Tibial nerve (tissue), 4 donors: ENCODE results near the gene RAB34. TPM values are rescaled to one million over a fixed set of nuclear protein-coding genes. Genes with fewer than 3 reads are reported as not detected.
A peak's percentile ranks its signal among the peaks of the same experiment; 100 is the strongest.

Source experiments
- DNase-seq, 2 donors: peaks; one replicate each; pipeline ENCODE4 v3.0.0-alpha.2; 2019; ENCODE audit warnings: low spot score in 2 of 2
- H3K27ac ChIP-seq, 4 donors: fragments of 200-600 bp; sonication (generic) in 3 of 4; one replicate each; pipeline ENCODE4 v1.5.1; 2017 to 2019; ENCODE audit warnings: mild to moderate bottlenecking in 1 of 4
- H3K27me3 ChIP-seq, 2 donors: fragments of 200-600 bp; sonication (generic) in 1 of 2; one replicate each; pipeline versions ENCODE4 v1.5.1 to v1.6.0; 2017 to 2019
- H3K36me3 ChIP-seq, 3 donors: fragments of 200-600 bp; sonication (generic); one replicate each; pipeline ENCODE4 v1.5.1; 2018 to 2019
- H3K4me1 ChIP-seq, 4 donors: fragments of 200-600 bp; sonication (generic) in 3 of 4; one replicate each; pipeline ENCODE4 v1.5.1; 2017 to 2019
- H3K4me3 ChIP-seq, 4 donors: fragments of 200-600 bp; sonication (generic) in 3 of 4; one replicate each; pipeline ENCODE4 v1.5.1; 2017 to 2019; ENCODE audit warnings: mild to moderate bottlenecking in 1 of 4, moderate library complexity in 1 of 4
- H3K9me3 ChIP-seq, 4 donors: fragments of 200-600 bp; sonication (generic) in 3 of 4; one replicate each; pipeline ENCODE4 v1.5.1; 2017 to 2019
- CTCF ChIP-seq, 5 experiments: fragments of 200-600 bp in 3 of 5; fragments of 450-650 bp in 2 of 5; sonication (generic) in 3 of 5; IDR thresholded peaks; one replicate each; pipeline ENCODE4 v1.5.1; 2016 to 2019; ENCODE audit warnings: antibody characterized with exemption in 5 of 5, mild to moderate bottlenecking in 3 of 5, moderate library complexity in 2 of 5
- EP300 ChIP-seq, 2 donors: sonication (generic); formaldehyde crosslinking; IDR thresholded peaks; one replicate each; pipeline ENCODE4 v1.6.1; 2017; ENCODE audit warnings: antibody characterized with exemption in 2 of 2, mild to moderate bottlenecking in 1 of 2
- POLR2A ChIP-seq, 2 donors: fragments of 450-650 bp; IDR thresholded peaks; one replicate each; pipeline ENCODE4 v1.6.1; 2017; ENCODE audit warnings: antibody characterized with exemption in 2 of 2, mild to moderate bottlenecking in 2 of 2, moderate library complexity in 2 of 2
- WGBS, 2 donors: methylation state at CpG; one replicate each; pipeline ENCODE4 v1.1.5; 2018; 5-methylcytosine and 5-hydroxymethylcytosine counted together
- total RNA-seq, 4 donors: library from RNA; depleted of rRNA; stranded (reverse); fragments of >200 nt; gene quantifications; one replicate each; pipeline ENCODE4 v1.1.0, GENCODE V29; 2016

The RAB34 gene
- total RNA-seq, 4 donors from 2014 or later = 189 to 298 (median 196) TPM

GRCh38 chr17:28711723-28712031 is 6.0 kb downstream of the RAB34 start, which contains the start of gene PROCA1:
Gene PROCA1, minus strand, starts transcription at chr17:28711888. Its CDS starts 228 bp downstream, at chr17:28711660.
- H3K27ac ChIP-seq = peak within 1 kb of the TSS; percentile 81 to 97 (median 93)

GRCh38 chr17:28710861-28711722 is 6.6 kb downstream of the RAB34 start:
- WGBS, 2 donors = 1% methylated on average over 59 to 66 of the region's 74 CpGs
- no peaks in the 10 kb centered on the region for H3K27me3 ChIP-seq
- peak; percentile 83 to 84 for DNase-seq
- no peaks in the 10 kb centered on the region for H3K9me3 ChIP-seq
- H3K4me1 ChIP-seq = peaks cover 0 to 43% (median 4%) of the 10 kb centered on the region in 4 donors
- H3K27ac ChIP-seq = peak overlapping the region; percentile 81 to 97 (median 93)
- H3K4me3 ChIP-seq = peak overlapping the region; percentile 42 to 72 (median 54)
- TF ChIP-seq CTCF (IDR thresholded peaks at IDR 0.05) (no peak), EP300 (IDR thresholded peaks at IDR 0.05) (peak in 1 of 2 donors; percentile 95), POLR2A (IDR thresholded peaks at IDR 0.05) (peak; percentile 71 to 85)
- peaks cover 0 to 32% (median 5%) of the 10 kb centered on the region in 3 donors for H3K36me3 ChIP-seq

More at GRCh38 chr17:28711723-28712031, 6.0 kb downstream of the RAB34 start, which contains the start of gene PROCA1:
- TF ChIP-seq CTCF (IDR thresholded peaks at IDR 0.05) (no peak), POLR2A (IDR thresholded peaks at IDR 0.05) (no peak), EP300 (IDR thresholded peaks at IDR 0.05) (no peak)
- DNase-seq = no peak
- H3K4me3 ChIP-seq = peak within 1 kb of the TSS; percentile 42 to 72 (median 54)
- H3K9me3 ChIP-seq = no peaks in the 10 kb centered on the region
- WGBS, 2 donors = 1 to 2% methylated on average over 10 to 20 of the region's 20 CpGs
- no peaks in the 10 kb centered on the region for H3K27me3 ChIP-seq
- peaks cover 0 to 32% (median 5%) of the 10 kb centered on the region in 3 donors for H3K36me3 ChIP-seq
- peaks cover 0 to 49% (median 10%) of the 10 kb centered on the region in 4 donors for H3K4me1 ChIP-seq

- no peak for TF ChIP-seq POLR2A (IDR thresholded peaks at IDR 0.05)
- TF ChIP-seq CTCF (IDR thresholded peaks at IDR 0.05) = no peak
- TF ChIP-seq EP300 (IDR thresholded peaks at IDR 0.05) = no peak
- no peaks in the 10 kb centered on the region for H3K9me3 ChIP-seq
- 83 to 86% methylated on average over 2 of the region's 2 CpGs for WGBS, 2 donors
- no peak overlapping the region for H3K27ac ChIP-seq
- no peak overlapping the region for H3K4me3 ChIP-seq
- no peak for DNase-seq
- H3K27me3 ChIP-seq = no peaks in the 10 kb centered on the region
- H3K36me3 ChIP-seq = peaks cover 0 to 28% (median 0%) of the 10 kb centered on the region in 3 donors
- H3K4me1 ChIP-seq = peaks cover 0 to 34% (median 3%) of the 10 kb centered on the region in 4 donors
Observed at GRCh38 chr17:28707339-28707720, 10.3 kb downstream of the RAB34 start.

GRCh38 chr17:28706471-28707338 is 11.0 kb downstream of the RAB34 start:
- WGBS, 2 donors = 59 to 75% methylated on average over 5 to 7 of the region's 7 CpGs
- H3K27ac ChIP-seq = no peak overlapping the region
- H3K4me3 ChIP-seq = no peak overlapping the region
- no peak for DNase-seq
- peaks cover 0 to 34% (median 0%) of the 10 kb centered on the region in 3 donors for H3K36me3 ChIP-seq
- TF ChIP-seq CTCF (IDR thresholded peaks at IDR 0.05) (no peak), EP300 (IDR thresholded peaks at IDR 0.05) (no peak), POLR2A (IDR thresholded peaks at IDR 0.05) (no peak)
- H3K27me3 ChIP-seq = no peaks in the 10 kb centered on the region
- no peaks in the 10 kb centered on the region for H3K9me3 ChIP-seq
- H3K4me1 ChIP-seq = peaks cover 0 to 34% (median 4%) of the 10 kb centered on the region in 4 donors
